ENCODE results near the gene ZFP69. TPM values are rescaled to one million over a fixed set of nuclear protein-coding genes. Genes with fewer than 3 reads are reported as not detected.

ZFP69 gene
- total and polyA plus RNA-seq, 10 of the 15 experiments (the other 5 are each of a cell fraction or from before 2014, with no cell fraction given), result 1.9 to 6.4 (median 3.7) TPM

GRCh38 chr1:40450495-40451237 is 26.4 kb upstream of the ZFP69 start (continued):
- TF ChIP-seq CBFB (IDR thresholded peaks at IDR 0.05; ENCODE audit: low read depth) (no peak; the same call in 1 of the 2 replicates), POLR2AphosphoS5 (IDR thresholded peaks at IDR 0.05; ENCODE audit: low read length) (peak; percentile 66; the same call in 1 of the 2 replicates), HDAC2 (IDR thresholded peaks at IDR 0.05) (no peak), FOS (IDR thresholded peaks at IDR 0.05; ENCODE audit: borderline replicate concordance, extremely low read depth, insufficient read length) (no peak), CEBPB (IDR thresholded peaks at IDR 0.05; ENCODE audit: borderline replicate concordance in 1 of 2, low read depth in 2 of 2, low read length in 2 of 2) (peak; percentile 73 to 90; a peak in 3 of 4 replicates), CHD2 (IDR thresholded peaks at IDR 0.05; ENCODE audit: borderline replicate concordance, low read depth, low read length) (0 out of 2 replicates have a peak, but pooled peaks have one; percentile 24), SIX5 (IDR thresholded peaks at IDR 0.05; ENCODE audit: low read depth, low read length, severe bottlenecking) (no peak), E2F8 (IDR thresholded peaks at IDR 0.05; ENCODE audit: low read depth, partially characterized antibody) (no peak), MLLT1 (IDR thresholded peaks at IDR 0.05) (no peak), NFIC (IDR thresholded peaks at IDR 0.05; ENCODE audit: low read depth, low read length) (peak; percentile 88), ZBTB4 (CRISPR knock-in tag; IDR thresholded peaks at IDR 0.05) (no peak), POLR2A (IDR thresholded peaks at IDR 0.05; ENCODE audit: low read depth, low read length) (peak; percentile 58)
- TF ChIP-seq, protein P1, sequence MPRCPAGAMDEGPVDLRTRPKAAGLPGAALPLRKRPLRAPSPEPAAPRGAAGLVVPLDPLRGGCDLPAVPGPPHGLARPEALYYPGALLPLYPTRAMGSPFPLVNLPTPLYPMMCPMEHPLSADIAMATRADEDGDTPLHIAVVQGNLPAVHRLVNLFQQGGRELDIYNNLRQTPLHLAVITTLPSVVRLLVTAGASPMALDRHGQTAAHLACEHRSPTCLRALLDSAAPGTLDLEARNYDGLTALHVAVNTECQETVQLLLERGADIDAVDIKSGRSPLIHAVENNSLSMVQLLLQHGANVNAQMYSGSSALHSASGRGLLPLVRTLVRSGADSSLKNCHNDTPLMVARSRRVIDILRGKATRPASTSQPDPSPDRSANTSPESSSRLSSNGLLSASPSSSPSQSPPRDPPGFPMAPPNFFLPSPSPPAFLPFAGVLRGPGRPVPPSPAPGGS (IDR thresholded peaks at IDR 0.05; ENCODE audit: borderline replicate concordance, insufficient read depth, low read depth, low read length, poor library complexity, severe bottlenecking), result peak; percentile 88
- TF ChIP-seq, protein P2, sequence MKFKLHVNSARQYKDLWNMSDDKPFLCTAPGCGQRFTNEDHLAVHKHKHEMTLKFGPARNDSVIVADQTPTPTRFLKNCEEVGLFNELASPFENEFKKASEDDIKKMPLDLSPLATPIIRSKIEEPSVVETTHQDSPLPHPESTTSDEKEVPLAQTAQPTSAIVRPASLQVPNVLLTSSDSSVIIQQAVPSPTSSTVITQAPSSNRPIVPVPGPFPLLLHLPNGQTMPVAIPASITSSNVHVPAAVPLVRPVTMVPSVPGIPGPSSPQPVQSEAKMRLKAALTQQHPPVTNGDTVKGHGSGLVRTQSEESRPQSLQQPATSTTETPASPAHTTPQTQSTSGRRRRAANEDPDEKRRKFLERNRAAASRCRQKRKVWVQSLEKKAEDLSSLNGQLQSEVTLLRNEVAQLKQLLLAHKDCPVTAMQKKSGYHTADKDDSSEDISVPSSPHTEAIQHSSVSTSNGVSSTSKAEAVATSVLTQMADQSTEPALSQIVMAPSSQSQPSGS (IDR thresholded peaks at IDR 0.05; ENCODE audit: low read length), result peak; percentile 80

Measured in GM12878 (cell line).